HG03095 (cell line): ENCODE data around the gene NES.

Experiments used
- ATAC-seq: cut with Tn5 transposase; IDR thresholded peaks from one replicate; pipeline ENCODE4 v1.9.1; 2021; ENCODE audit warnings: moderate library complexity; ENCODE audit not compliant: unreplicated experiment

NES gene

GRCh38 chr1:156684227-156684782, 7.1 kb upstream of the NES start:
- ATAC-seq: no peak

DNA sequence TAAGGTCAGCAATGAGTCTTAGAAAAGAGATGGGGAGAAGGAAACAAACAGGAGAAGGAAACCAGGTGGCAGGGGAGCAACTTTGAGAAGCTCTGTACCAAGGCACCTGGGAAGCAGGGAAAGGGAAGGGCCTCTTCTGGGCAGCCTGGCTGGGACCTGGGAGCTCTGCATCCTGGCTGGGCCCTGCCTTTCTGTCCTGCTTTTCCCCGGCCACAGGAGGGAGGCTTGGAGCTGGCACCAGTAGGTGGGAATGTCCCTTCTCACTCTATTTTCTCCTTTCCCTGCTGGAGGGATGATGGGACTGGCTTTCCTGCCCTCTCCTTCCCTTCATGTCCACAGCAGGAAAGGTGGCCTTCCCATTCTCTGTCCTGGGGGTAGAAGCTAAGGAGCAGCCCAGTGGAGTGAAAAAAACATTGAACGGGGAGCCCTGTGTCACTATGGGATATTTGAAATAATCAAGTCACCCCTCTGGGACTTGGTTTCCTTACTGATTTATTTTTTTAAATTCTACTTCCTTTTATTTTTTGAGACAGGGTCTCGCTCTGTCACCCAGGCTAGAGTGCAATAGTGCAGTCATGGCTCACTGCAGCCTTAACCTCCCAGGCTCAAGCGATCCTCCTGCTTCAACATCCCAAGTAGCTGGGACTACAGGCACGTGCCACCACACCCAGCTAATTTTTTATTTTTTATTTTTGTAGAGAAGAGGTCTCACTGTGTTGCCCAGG, 5.1 kb upstream of the NES start:
- ATAC-seq: no peak

- ATAC-seq: no peak
Measured at GRCh38 chr1:156681196-156681960, 4.2 kb upstream of the NES start.

DNA sequence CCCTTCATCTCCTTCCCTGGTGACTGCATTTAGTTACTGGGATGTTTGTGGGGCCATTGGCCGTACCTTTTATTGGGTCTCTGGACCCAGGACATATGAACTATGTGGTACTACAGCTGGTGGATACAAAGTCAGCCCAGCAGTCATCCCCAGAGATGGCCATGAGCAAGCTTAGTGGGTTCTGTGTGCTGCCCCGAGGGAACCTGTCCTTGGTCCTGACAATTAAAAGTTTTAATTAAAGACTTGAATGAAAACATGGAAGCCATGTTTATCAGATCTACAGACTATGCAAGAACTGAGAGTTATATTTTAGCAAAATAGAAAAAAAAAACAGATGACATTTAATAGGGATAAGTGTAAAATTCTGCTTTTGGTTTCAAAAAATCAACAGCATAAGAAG, 2.8 kb upstream of the NES start:
- ATAC-seq: no peak

GRCh38 chr1:156677616-156678596, 699 bp upstream of the NES start:
- ATAC-seq: no peak

DNA sequence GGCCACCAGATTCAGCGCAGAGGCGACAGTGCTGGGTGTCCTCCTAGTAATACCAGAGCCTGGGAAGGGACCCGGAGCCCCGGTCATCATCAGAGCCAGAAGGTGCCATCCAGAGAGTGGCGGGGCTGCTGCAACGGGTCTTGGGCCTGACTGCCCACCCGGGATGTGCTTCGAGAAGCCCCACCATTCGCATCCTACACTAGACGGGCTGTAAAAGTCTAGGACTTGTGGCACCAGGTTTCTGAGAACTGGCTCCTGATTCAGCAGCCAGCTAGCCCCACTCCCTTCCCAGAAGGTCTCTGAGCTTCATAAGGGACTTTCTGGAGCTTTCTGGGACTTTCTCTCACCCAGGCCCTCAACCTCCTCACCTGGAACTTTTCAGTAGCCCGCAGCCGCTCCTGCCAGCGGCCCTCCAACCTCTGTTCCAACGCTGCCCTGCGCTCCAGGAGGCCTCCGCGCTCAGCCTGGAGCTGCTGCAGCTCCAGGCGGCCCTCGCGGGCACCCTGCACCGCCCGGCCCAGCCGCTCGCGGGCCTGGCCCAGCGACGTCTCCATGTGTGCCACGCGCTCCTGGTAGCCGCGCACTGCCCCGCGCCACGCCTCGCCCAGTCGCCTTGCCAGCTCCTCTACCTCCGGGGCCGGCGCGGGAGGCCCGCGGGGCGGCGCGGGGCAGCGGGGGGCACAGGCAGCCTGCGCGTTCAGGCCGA, 940 bp downstream of the NES start:
- no peak for ATAC-seq

- no peak for ATAC-seq
Measured at GRCh38 chr1:156675210-156676113, 1.7 kb downstream of the NES start.

DNA sequence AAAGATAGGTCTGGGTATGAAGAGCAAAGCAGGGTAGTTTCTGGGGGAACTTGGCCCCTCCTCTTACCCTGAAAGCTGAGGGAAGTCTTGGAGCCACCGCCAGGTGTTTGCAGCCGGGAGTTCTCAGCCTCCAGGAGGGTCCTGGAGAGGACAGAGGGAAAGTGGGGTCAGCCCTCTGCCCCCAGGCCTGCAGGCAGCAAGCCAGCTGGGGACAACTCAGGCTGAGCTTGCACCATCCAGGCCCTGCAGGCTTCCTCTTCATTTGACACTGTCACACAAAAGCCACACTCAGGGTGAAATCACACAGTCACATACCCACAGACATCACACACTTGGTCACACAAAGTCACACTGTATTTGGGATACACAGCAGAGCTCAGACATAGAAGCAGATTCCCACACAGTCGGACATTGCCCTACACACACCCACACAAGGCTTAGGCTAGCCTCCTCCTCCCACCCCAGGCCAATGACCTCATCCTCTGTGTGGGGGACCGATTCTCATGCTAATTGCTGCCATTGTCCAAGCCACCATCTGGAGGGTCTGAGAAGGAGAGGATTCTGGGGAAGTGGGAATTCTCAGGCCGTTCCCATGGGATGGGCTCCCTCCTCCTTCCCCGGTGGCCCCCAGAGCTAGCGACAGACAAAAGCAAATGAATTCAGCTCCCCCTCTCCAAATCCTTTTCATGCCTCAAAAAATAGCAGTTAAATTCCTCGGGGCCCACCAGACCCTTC, 3.7 kb downstream of the NES start:
- ATAC-seq: no peak

DNA sequence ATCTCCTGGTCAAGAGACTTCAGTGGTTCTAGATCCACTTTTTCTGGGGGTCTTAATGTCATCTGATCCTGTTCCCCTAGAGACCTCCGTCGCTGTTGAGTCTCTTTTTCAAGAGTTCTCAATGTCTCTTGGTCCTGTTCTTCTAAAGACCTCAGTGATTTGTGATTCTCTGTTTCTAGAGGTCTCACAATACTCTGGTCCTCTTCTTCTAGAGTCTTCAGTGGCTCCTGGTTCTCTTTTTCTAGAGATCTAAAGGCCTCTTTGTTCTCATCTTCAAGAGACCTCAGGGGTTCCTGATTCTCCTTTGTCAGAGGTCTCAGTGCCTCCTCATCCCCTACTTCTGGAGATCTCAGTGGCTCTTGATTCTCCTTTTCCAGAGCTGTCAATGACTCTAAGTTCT, 5.4 kb downstream of the NES start:
- no peak for ATAC-seq

DNA sequence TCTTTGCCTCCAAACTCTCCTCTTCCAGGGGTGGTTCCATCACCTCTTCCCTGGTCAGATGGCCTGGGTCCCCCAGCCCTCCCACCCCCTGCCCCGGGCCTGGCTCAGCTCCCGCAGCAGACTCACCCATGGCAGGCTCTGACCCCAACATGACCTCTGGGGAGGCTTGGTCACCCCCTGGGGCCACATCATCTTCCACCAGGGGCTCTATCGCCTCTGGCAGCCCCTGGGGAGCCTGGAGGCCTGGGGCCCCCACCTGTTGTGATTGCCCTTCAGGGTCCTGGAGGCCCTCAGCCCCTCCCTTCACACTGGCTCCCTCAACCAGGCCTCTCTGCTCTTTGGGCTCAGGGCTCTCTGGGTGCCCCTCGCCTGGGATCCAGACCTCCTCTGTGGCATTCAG, 6.4 kb downstream of the NES start:
- no peak for ATAC-seq

DNA sequence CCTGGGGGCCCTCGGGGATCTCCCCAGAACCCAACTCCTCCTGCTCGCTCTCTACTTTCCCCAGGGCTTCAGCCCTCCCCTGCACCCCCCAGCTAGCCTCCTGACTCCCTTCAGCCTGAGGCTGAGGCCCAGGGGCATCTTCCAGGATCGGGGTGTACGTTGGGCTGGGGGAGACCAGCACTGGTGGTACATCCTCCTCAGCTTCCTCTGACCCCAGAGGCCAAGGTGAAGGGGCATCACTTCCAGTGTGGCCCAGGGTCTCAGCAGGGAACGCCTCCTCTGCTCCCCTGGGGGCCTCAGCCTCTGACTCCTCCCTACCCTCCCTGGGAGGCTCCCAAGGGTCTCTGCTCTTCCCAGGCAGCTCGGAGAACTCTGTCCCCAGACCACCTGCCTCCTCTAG, 6.8 kb downstream of the NES start:
- ATAC-seq: no peak

GRCh38 chr1:156669794-156670193, 7.4 kb downstream of the NES start:
- no peak for ATAC-seq

DNA sequence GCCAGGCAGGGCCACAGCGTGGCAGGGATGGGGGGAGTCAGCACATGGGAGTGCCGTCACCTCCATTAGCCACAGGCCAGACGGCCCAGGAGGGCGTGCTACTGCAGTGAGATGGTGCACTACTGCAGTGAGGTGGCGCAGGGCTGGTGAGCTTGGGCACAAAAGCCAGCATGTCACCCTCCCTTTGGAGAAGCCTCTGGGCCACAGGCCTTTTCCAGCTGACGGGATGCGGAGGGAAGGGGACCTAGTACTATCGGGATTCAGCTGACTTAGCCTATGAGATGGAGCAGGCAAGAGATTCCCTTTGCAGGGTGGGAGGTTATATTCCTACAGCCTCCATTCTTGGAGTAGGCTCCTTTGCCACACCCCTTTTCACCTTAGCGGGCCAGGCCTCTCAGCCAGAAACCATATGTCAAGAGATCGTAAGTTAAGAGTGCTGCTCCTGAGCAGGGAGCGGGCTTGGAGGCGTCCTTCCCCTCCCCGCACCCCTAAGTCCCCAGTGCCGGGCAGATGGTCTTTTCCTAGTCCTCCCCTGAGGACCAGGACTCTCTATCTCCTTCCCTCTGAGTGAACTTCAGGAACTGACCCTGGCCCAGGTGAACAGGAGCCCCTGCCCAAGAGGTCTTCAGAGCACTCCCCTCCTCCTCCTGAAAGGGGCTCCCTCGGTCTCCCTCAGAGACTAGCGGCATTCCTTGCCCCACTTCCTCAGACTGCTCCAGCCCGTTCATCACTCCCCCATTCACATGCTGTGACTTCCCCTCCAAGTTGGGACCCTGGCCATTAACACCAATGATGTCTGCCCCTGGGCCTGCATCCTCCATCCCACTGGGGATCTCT, 8.2 kb downstream of the NES start:
- no peak for ATAC-seq

GRCh38 chr1:156667968-156668709, 9.1 kb downstream of the NES start:
- ATAC-seq: no peak

DNA sequence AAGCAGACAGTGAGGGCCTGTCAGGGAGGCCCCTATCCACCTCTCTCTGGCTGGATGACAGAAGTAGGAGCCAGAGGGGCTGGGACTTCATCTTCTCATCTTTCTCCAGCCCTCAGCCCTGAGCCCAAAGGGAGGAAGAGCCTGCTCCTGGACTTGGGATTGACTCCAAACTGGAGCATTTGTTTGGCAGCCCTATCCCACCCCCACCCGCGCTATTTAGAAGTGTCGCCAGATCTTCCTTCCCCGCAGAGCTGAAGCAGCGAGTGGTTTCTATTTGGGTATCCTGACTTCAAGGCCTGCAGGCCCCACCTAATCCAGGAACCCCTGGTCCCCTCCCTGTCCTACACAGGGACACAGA, 9.6 kb downstream of the NES start:
- no peak for ATAC-seq

- no peak for ATAC-seq
Measured at GRCh38 chr1:156666862-156667609, 10.2 kb downstream of the NES start.

DNA sequence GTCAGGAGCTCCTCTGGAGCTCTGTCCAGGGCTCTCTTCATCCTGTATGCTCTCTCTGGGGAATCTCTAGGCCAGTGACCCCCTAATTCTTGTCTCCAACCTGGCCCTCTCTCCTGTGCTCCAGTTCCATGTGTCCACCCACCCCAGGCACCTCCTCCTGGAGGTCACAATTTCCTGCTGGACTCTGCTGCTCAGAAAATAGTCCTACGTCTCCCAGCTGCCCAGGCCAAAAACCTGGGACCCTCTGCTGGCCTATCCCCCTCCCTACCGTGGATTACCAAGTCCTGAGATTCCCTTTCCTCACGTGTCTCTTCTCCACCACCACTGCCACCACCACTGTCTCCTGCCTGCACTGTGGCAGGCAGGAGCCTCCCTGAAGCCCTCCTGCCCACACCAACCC, 11.7 kb downstream of the NES start:
- no peak for ATAC-seq
